H1 (cell line): ENCODE data around the gene CKAP4. TPM values are rescaled to one million over a fixed set of nuclear protein-coding genes. Genes with fewer than 3 reads are reported as not detected.

ENCODE experiments used
- TAF7 ChIP-seq: optimal IDR thresholded peaks from 2 replicates; pipeline ENCODE3; 2011; ENCODE audit warnings: low read depth, mild to moderate bottlenecking, inconsistent platforms, low read length, moderate library complexity, borderline replicate concordance
- polyA plus RNA-seq, 7 experiments: library from polyadenylated mRNA; depleted of rRNA in 3 of 7; stranded (reverse) in 5 of 7; unstranded in 2 of 7; fragments of >200 nt in 5 of 7; fragments of 200-250 nt in 2 of 7; gene quantifications; 1 replicate in 5 of 7; 2 replicates in 1 of 7; 4 replicates in 1 of 7; pipeline versions ENCODE4 v1.2.1 to v1.2.3, GENCODE V29; 2011 to 2013; ENCODE audit warnings: missing spikeins in 2 of 7, mixed read lengths in 2 of 7
- total RNA-seq: library from RNA; stranded (reverse); fragmentation: NEBNext Ultra II Directional; extraction: Animal tissue kit (Norgen Biotek cat#: 25700); gene quantifications from 2 replicates; pipeline ENCODE4 v1.2.1, GENCODE V29; 2021

Gene CKAP4
- total and polyA plus RNA-seq, 2 of the 8 experiments (the other 6 are each of a cell fraction or from before 2014, with no cell fraction given) = 35.8 to 80.7 TPM

GRCh38 chr12:106254724-106255123 lies 6.9 kb upstream of the CKAP4 start (continued):
- TF ChIP-seq TAF7 = no peak
